GF-D8 (cell line): ENCODE data around the gene CD40.

Source experiments
- DNase-seq: peaks from one replicate; lab custom pipeline; 2025; lab: John Stamatoyannopoulos, UW

The CD40 gene

GRCh38 chr20:46173652-46174468, 55.7 kb downstream of the CD40 start:
- no peak for DNase-seq

- no peak for DNase-seq
These were observed 56.5 kb downstream of the CD40 start for GRCh38 chr20:46174469-46175126.

DNA sequence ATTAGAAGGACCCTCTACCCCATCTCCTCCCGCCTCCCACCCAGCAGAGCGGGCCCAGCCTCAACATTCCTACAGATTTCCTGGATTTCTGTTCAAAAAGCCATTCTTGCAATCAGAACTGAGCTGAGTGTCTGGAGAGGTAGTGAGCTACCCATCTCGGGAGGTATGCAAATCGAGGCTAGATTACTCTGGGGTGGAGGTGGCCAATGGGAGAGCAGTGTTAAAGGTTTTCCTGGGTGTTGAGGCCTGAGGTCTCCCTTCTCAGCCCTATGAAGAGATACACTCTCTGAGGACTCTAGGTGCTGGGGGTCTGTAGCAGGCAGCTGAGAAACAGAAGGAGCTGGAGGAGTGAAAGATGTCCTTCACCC, 57.0 kb downstream of the CD40 start:
- DNase-seq: no peak

DNA sequence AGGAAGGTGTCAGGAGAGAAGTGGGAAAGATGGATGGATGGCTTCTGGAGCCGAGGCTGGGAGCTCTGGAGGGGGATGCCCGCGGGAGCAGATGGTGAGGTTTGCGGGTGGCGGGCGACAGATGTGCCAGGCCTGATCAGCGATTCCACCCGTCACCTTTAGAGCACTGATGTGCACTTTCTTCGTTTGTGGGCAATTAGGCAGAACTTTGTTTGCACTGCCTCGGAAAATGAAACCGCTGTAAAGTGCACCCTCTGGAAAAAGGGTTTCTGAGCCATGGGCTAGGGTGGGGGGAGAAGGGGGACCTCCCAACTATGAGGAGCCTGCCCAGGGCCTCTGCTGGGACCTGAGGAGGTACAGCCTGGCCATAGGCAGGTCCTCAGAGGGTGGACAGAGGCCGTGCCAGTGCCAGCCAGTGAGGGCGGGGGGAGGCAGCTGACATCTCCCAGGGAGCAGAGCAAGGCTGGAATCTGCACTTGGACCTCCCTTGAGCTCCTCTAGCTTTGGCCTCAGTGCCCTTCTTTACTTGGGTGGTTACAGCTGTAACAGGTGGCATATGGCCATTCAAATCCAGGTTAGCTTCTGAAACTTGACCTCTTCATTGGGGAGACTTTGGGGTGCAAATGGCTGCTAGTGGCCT, 58.7 kb downstream of the CD40 start:
- DNase-seq: no peak

- DNase-seq: no peak
These were observed 59.7 kb downstream of the CD40 start for GRCh38 chr20:46177768-46178167.

GRCh38 chr20:46178891-46179290, 60.8 kb downstream of the CD40 start:
- no peak for DNase-seq
